HCEC 1CT (cell line): Measurements from ENCODE around the gene SERINC1.

Source experiments
- DNase-seq: peaks from one replicate; pipeline ENCODE4 v3.0.0-alpha.2; 2017

SERINC1 gene

DNA sequence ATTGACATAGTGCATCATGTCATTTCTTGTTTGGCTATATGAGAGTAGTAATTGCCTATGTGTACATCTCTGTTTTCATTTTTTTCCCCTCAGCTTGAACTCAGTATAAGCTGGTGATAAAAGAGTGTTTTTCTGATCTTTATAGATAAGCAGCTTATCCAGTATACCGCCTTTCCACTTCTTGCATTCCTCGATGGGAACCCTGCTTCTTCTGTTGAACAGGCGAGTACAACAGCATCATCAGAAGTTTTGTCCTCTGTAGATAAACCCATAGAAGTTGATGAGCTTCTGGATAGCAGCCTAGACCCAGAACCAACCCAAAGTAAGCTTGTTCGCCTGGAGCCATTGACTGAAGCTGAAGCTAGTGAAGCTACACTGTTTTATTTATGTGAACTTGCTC, 39.8 kb downstream of the SERINC1 start:
- no peak for DNase-seq

DNA sequence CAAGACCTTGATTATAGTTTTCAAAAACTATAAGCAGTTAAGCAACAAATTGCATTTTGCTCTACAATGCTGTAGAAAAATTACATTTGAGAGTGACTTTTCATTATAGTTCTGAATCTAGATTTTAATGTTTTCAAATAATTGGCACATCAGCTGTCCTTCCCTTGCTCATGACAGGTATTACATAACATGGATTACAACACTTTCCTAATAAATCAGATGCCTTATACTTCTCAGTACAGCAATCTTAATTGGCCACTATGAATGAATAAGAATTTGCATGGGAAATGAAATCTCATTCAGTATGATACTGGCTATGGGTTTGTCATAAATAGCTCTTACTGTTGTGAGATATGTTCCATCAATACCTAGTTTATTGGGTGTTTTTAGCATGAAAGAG, 42.3 kb downstream of the SERINC1 start:
- no peak for DNase-seq

DNA sequence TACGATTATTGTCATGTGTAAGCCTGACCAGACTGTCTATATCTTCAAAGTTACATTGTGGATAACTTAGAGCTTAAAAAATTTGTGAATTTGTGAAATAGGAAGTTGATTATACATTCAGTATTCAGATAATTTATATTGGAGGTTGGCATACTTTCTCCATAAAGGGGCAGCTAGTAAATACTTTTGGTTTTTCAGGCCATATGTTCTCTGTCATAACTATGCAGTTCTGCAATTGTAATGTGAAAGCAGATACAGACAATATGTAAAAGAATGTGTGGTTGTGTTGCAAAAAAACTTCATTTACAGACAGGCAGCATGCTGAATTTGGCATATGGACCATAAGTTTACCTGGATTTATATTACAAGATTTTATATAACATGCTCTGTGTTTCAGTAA, 42.8 kb downstream of the SERINC1 start:
- no peak for DNase-seq

DNA sequence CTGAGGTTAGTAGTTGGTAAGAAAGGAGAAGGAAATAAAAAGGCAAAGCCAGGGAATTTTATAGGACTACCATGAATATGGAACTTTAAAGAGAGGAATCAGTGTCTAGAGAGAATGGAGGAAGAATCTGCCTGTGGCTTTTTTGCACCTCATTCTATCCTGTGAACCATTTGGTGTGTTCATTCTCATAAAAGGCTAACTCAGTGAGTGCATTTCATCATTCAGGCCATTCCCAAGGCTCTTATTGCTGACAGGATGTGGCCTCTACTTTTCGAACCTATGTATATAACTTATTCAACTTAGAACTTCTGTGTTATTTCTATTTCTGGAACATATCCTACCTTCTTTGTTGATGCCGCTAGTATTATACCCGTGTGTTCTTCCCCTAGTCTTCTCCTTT, 45.0 kb downstream of the SERINC1 start:
- DNase-seq = no peak

DNA sequence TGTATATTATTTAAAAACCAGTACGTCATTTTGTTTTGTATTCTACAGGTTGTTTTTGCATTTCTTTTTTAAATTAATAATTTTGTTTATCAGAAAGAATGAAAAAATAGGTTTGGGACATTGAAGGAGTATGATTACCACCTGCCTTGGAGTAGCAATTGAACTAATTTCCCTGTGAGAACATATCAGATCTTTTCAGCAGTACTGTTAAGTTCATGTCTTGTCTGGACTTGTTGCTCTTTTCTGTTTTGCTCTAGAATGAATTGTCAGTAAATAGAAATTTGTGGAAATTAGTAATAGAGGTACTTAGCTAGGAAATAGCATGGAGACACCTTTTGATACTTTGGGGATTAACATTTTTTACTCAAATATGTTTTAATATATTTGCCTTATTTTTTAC, 47.9 kb downstream of the SERINC1 start:
- no peak for DNase-seq

DNA sequence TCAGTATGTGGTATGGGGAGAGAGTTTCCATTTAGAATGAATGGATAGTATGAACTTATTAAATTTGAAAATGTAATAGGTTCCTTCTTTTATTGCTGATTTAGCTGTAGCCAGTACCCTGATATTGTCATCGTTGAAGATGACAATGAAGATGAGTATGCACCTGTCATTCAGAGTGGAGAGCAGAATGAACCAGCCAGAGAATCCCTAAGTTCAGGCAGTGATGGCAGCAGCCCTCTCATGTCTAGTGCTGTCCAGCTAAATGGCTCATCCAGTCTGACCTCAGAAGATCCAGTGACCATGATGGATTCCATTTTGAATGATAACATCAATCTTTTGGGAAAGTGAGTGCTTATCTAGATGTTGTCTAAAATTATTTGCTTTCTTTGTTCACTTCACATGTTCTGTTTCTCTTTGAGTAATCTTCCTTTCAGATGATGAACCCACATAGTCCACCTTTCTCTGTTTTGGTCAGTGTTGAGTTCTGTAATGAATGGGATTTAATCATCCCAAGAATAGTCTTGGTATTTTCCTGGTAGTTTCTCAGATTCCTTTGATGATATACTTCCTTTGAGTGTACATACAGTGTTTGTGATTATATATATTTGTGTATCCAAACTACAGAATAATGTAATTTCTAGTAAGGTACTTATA, 48.9 kb downstream of the SERINC1 start:
- no peak for DNase-seq

DNA sequence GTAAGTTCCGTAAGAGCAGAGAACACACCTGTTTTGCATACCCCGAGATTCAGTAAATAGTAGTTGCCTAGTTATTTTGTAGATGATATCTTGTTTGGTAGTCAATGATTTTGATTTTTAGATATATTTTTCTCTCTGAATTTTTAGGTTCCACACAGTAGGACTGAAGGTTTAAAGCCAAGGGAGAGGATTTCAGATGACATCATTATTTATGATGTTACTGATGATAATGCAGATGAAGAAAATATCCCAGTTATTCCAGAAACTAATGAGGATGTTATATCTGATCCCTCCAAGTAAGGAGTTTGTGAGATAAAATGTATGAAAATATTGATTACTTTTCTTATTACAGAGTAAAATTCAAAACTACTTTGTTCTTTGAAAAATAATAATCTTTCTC, 49.6 kb downstream of the SERINC1 start:
- DNase-seq = no peak

DNA sequence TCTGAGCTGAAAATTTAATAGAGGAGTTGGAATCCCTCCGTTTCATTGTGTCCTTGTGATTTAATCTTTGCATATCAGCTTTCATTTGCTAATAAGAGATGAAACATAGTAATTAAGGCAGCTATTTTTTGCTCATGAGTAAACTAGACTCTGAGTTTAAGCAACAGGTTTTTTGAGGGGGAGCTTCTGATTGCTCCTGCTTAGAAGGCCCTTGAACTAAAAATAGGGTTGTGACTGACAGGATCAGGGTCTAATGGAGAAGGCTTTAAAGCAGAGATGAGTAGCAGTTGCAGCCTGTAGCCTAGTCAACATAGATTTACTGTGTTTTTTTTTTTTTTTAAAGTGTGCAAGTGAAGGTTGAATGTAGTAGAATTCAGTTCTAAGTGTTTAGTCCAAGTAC, 54.8 kb downstream of the SERINC1 start:
- no peak for DNase-seq

DNA sequence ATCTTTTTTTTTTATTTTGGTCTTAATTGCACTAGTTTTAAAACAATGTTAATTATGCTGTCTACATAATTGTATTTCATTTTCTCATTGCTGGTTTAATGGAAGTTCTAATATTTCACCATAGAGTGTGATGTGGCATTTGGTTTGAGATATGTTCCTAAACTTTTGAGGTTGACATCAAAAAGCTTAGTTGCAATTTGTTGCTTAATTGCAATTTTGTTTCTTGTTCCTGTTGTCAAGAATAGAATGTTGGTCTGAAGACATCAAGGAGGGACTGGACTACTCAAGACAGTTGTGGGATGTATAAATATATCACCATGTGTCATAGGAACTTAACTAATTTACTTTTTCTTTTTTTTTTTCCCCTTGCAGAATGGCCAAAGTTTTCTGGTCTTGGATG, 59.6 kb downstream of the SERINC1 start:
- DNase-seq = no peak

DNA sequence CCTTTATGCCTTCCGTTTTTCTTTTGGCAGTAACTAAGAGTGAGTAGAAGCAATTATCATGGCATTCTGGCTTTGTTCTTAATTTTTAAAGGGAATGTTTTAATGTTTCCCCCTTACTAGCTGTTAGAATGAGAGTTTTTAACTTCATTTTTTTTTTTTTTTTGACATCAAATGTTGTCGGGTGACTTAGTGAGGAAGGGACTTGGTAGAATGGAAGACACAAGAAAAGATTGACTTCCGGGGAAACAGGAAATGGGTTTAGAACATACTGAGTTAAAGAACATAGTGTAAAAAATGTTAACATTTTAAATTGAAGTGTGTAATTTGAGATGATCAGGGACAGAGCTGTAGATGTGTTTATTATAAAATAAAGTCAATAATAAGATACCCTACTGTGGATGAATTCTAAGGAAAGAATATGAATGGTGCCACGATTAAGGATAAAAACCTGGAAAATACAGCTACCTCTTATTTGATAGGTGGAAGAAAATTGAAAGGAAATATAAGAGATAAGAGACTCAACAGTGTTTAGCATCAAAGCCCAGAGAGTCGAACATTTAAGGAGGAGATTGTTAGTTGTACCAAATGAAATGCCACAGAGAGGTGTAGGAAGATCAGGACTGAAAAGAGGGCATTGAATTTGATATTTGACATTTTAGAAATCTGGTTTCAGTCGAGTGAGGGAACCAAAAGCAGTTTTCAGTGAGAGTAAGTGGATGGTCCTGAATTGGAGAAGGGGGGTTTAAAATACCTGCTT, 62.7 kb downstream of the SERINC1 start:
- DNase-seq = no peak

DNA sequence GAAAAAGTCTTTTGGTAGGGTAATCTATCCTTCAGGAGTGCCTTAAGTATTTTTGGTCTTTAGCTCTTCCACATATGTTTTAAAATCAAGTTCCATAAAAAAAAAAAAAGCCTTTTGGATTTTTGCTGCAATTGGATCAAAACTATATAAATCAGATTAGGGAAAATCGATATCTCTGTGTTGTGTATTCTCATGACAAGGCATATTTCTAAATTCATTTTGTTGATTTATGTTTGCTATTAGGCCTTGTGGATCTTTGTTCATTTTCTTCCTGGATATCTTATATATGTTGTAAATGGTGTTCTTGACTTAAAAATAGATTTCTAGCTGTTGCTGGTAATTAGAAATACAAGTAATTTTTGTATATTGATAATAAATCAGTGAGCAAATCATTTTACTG, 63.4 kb downstream of the SERINC1 start:
- DNase-seq = no peak

DNA sequence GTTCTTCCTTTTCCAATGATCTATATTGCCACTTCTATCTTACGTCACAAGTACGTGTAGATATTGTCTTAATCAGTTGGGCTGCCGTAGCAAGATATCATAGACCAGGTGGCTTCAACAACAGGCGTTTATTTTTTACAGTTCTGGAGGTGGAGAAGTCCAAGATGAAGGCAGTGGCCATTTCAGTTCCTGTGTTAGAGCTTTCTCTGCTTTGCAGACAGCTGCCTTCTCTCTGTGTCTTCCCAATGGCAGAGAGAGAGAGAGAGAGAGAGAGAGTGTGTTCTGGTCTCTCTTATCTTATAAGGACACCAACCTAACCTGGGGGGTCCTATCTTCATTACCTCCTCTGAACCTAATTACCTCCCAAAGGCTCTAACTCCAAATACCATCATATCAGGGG, 63.9 kb downstream of the SERINC1 start:
- no peak for DNase-seq

DNA sequence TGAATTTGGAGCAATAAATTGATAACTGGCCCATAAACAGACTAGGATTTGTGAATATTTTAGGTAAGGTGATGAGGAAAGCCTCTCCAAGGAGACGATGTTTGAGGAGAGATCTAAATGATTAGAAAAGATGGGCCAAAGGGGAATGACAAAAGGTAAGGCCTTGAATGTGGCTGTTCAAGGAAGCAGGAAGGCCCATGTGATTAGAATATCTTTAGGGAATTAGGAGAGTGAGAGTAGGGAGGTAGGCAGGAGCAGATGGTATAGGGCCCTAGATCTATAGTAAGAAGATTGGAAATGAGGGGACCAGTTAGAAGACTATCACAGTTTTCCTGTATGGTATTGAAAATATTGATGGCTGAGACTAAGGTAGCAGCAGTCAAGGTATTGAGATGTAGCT, 65.4 kb downstream of the SERINC1 start:
- no peak for DNase-seq

DNA sequence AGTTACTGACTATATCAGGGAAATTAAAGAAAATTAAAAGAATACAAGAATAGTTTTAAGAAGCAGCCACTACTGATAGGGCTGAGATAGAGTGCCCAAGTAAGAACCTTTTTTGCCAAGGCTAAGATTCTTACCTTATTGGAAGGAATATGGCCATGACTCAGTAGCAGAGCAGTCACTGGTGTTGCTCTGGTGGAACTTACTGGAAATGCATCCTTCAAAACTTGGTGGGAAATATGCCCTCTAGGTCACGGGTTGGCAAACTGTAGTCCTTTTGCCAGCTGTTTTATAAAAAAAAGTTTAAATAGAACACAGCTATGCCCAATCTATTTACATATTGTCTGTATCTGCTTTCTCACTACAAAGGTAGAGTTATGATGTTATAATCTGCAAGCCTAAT, 66.2 kb downstream of the SERINC1 start:
- DNase-seq = peak; percentile 27

DNA sequence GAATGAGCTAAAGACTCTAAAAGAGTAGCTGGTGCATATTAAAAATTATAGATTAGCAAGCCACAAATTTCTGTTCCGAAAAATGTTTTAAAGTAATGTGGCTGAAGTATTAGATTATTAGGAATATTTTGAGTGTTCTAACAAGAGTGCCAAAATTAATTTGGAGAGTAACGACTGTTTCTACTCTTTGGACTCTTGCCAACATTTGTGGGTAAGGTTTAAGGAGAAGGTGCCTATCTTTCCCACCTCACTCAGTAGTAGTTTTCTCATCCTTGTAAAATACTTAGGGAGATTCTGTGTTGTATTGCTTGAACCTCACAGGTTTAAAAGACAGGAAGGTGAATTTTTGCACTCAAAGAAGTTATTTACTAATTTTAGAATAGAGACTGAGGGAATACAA, 67.2 kb downstream of the SERINC1 start:
- no peak for DNase-seq

DNA sequence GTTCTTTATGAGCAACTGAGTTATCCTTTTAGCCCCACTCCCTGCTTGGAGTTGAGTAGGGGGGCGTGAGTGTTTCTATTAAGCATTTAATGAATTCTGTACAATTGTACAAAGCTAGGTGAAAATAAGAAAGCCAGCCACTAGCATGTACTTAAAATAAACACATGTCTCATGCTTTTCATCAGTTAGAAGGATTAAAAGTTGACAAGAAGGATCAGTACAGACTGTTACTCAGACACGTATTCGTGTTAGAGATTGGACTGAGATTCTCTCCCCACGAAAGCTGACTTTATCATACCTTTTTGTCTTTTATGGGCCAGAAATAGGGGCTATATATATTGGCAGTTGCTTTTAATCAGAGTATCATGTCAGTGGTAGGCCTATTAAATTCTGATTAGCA, 70.5 kb downstream of the SERINC1 start:
- DNase-seq = no peak

DNA sequence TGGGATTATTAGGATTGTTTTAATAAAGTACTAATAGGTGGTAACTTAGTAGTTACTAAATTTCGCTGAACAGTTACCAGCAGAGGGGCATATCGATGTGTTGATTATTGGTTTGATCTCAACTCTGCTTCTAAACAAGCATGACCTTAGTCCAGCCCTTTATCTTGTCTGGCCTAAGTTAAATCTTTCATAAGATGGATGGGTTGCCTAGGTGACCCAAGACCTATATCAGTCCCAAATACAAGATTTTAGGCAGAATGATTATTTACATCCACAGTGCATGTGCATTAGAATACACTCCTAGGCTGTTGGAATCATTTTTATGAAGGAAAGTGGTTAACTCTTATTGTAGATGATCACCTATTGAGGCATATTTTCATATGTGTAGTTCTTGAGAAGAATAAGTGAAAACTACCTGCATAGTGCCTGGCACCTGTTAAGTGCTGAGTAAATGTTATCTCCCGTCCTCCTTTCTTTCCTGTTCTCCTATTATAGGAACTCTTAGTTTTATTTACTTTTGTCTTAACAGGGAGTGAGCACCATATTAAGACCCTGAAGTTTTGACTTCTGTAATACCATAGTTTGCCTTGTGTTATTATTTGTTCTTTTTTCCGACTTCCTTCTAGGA, 71.0 kb downstream of the SERINC1 start:
- DNase-seq = no peak

DNA sequence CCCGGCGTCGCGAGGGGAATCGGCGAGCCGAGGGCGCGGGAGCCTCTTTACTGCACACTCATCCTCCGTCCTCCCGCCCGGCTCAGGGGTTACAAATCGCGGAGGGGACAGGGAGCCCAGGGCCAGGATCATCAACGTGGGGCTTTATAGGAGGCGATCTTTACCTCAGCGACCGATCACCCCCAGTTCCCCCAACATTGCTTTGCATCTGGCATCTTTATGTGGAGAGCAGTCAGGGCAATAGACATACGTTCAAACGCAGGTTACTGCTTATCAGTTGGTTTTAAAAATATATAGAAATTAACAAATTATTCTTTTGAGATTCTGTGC, 71.5 kb downstream of the SERINC1 start:
- DNase-seq = peak; percentile 9

DNA sequence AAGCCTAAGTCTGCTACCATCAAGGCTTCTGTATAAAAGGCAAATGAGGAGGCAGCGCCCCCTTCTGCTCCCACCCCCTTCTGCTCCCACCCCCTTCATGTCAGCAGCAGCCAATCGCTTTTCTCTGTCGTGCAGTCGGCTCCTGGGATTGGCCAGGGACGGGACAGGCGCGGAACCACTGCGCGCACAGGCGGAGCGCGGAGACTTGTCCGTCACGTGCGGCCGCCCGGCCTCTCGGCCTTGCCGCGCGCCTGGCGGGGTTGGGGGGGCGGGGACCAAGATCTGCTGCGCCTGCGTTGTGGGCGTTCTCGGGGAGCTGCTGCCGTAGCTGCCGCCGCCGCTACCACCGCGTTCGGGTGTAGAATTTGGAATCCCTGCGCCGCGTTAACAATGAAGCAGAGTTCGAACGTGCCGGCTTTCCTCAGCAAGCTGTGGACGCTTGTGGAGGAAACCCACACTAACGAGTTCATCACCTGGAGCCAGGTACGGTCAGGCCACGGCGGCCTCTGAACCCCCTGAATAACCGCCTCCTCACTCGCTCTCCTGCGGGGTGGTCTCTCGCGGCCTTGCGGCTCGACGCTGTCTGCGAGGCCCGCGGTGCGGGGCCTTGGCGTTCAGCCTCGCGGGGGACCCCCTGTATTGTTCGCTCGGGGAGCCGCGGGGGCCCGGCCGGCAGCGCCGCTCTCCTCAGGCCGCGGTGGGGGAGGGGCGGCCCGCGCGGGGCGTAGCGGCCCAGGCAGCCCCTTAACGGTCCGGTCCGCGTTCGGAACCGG, 72.1 kb downstream of the SERINC1 start, which contains the start of gene HSF2:
HSF2 (plus strand) TSS at position 305 of the 773 bp plus-strand sequence; CDS start at position 391, 86 bp downstream.
- peak; percentile 99 for DNase-seq

DNA sequence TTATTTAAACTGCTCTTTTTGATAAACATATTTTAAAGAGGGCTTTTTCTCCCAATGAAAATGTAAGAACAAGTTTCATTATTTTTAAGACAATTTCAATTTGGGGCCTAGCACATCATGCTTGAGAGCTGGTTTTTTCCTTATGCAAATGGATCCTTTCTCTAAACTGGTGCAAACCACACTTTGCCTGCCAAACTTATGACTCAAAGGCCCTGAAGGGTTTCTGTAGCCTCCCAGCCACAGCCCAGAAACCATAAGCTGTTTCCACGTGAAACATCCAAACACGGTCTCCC, 72.6 kb downstream of the SERINC1 start:
- no peak for DNase-seq

DNA sequence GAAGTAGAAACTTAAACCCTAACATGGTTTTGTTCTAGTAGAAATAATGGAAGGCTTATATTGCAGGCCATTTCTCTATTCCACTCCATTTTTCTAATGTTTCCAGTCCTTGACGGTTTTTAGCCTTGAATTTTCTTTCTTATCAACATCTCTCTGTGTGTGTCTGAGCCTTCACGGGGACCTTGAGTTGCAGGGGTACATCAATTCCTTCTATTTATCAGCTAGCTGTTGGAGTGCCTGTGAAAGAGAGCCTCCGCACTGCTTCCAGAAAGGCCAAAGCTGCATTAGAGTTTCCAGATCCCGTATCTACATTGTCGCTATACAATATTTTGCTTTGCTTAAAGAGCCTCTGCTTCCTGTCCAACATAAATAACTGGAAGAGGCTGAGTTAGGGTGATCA, 77.6 kb downstream of the SERINC1 start:
- DNase-seq = no peak

DNA sequence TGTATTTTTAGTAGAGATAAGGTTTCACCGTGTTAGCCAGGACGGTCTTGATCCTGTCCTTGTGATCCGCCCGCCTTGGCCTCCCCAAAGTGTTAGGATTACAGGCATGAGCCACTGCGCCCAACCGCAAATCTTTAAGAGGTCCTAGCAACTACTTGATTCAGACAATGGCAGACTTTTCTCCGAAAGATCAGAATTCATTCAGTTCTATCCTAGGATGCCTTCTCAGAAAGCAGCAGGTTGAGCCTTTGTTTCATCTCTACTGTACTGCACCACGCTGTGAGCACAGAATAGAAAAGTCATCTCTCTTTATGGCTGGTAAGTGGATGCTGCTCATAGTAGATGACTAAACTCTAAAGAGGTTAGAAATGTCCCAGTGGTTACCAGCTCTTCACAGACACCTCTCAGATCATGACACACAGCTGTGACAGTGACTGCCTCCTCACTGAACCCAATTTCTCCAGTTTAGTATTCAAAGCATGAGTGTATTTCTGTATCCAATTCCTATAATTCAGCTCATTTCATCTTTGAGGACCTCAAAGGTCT, 78.2 kb downstream of the SERINC1 start:
- DNase-seq = no peak
